Measurements from ENCODE around the gene TASP1.
"Not testable (repeated sequence)": the region's sequence is repeated elsewhere in the genome, so short reads cannot be mapped to it uniquely, and the experiment has no call there.

The TASP1 gene

GRCh38 chr20:13364278-13365170 is 274.2 kb downstream of the TASP1 start:
- no peak overlapping the region for H3K4me3 ChIP-seq (replicated peaks; ENCODE audit: low read depth, low read length)
- DNase-seq (ENCODE audit: extremely low read depth, low read depth): no peak
- TF ChIP-seq CTCF (IDR thresholded peaks at IDR 0.05; ENCODE audit: low read depth, low read length, missing control alignments): no peak

- H3K4me3 ChIP-seq (replicated peaks; ENCODE audit: low read depth, low read length): no peak overlapping the region
- DNase-seq (ENCODE audit: extremely low read depth, low read depth): no peak
- TF ChIP-seq CTCF (IDR thresholded peaks at IDR 0.05; ENCODE audit: low read depth, low read length, missing control alignments): no peak
Measured at GRCh38 chr20:13363473-13363872, 275.3 kb downstream of the TASP1 start.

GRCh38 chr20:13362165-13362564 is 276.6 kb downstream of the TASP1 start:
- H3K4me3 ChIP-seq (replicated peaks; ENCODE audit: low read depth, low read length); DNase-seq (ENCODE audit: extremely low read depth, low read depth): not testable (repeated sequence)

- H3K4me3 ChIP-seq (replicated peaks; ENCODE audit: low read depth, low read length); DNase-seq (ENCODE audit: extremely low read depth, low read depth): not testable (repeated sequence)
Measured at GRCh38 chr20:13358936-13359335, 279.8 kb downstream of the TASP1 start.

- H3K4me3 ChIP-seq (replicated peaks; ENCODE audit: low read depth, low read length); DNase-seq (ENCODE audit: extremely low read depth, low read depth): not testable (repeated sequence)
Measured at GRCh38 chr20:13357782-13358181, 280.9 kb downstream of the TASP1 start.

GRCh38 chr20:13356591-13356990 is 282.1 kb downstream of the TASP1 start:
- no peak overlapping the region for H3K4me3 ChIP-seq (replicated peaks; ENCODE audit: low read depth, low read length)
- DNase-seq (ENCODE audit: extremely low read depth, low read depth): no peak

GRCh38 chr20:13355941-13356486 is 282.7 kb downstream of the TASP1 start:
- DNase-seq (ENCODE audit: extremely low read depth, low read depth): no peak

More at GRCh38 chr20:13356591-13356990, 282.1 kb downstream of the TASP1 start:
- TF ChIP-seq CTCF (IDR thresholded peaks at IDR 0.05; ENCODE audit: low read depth, low read length, missing control alignments): no peak

GRCh38 chr20:13355411-13355810 is 283.3 kb downstream of the TASP1 start:
- no peak overlapping the region for H3K4me3 ChIP-seq (replicated peaks; ENCODE audit: low read depth, low read length)
- TF ChIP-seq CTCF (IDR thresholded peaks at IDR 0.05; ENCODE audit: low read depth, low read length, missing control alignments): no peak
- DNase-seq (ENCODE audit: extremely low read depth, low read depth): no peak

More at GRCh38 chr20:13355941-13356486, 282.7 kb downstream of the TASP1 start:
- no peak overlapping the region for H3K4me3 ChIP-seq (replicated peaks; ENCODE audit: low read depth, low read length)
- no peak for TF ChIP-seq CTCF (IDR thresholded peaks at IDR 0.05; ENCODE audit: low read depth, low read length, missing control alignments)
